HFF-Myc (cell line): Measurements from ENCODE around the gene PDGFRB.

Experiments used
- DNase-seq: peaks from one replicate; pipeline ENCODE4 v3.0.0-alpha.2; 2011; ENCODE audit warnings: low read depth; ENCODE audit errors: extremely low read depth
- H3K4me3 ChIP-seq: replicated peaks from 2 replicates; pipeline ENCODE4 v1.5.1; 2011; ENCODE audit warnings: low read depth, mild to moderate bottlenecking, control low read depth, low read length
- CTCF ChIP-seq: IDR thresholded peaks from 2 replicates; pipeline ENCODE4 v1.5.1; 2012; ENCODE audit warnings: mild to moderate bottlenecking, low read depth, low read length, control low read depth; ENCODE audit errors: missing control alignments

The PDGFRB gene

GRCh38 chr5:150133581-150134197 is 22.0 kb downstream of the PDGFRB start:
- H3K4me3 ChIP-seq, result no peak overlapping the region
- no peak for TF ChIP-seq CTCF
- DNase-seq, result no peak

GRCh38 chr5:150132740-150133139 is 22.9 kb downstream of the PDGFRB start:
- no peak for DNase-seq
- TF ChIP-seq CTCF, result no peak
- no peak overlapping the region for H3K4me3 ChIP-seq

GRCh38 chr5:150131978-150132694 is 23.5 kb downstream of the PDGFRB start:
- no peak for DNase-seq
- TF ChIP-seq CTCF, result no peak
- no peak overlapping the region for H3K4me3 ChIP-seq

- H3K4me3 ChIP-seq, result no peak overlapping the region
- no peak for TF ChIP-seq CTCF
- no peak for DNase-seq
These were observed 24.2 kb downstream of the PDGFRB start for GRCh38 chr5:150131461-150131860.

GRCh38 chr5:150130493-150130922 is 25.1 kb downstream of the PDGFRB start:
- no peak for TF ChIP-seq CTCF
- no peak overlapping the region for H3K4me3 ChIP-seq
- no peak for DNase-seq

- no peak overlapping the region for H3K4me3 ChIP-seq
- peak; percentile 95 for TF ChIP-seq CTCF
- no peak for DNase-seq
These were observed 25.7 kb downstream of the PDGFRB start for GRCh38 chr5:150129813-150130492.
